Measurements from ENCODE around the gene GCN1.

The GCN1 gene

GRCh38 chr12:120175537-120175936 is 19.0 kb downstream of the GCN1 start:
- DNase-seq (ENCODE audit: low spot score) = no peak

- DNase-seq (ENCODE audit: low spot score) = no peak
Observed at GRCh38 chr12:120175062-120175461, 19.5 kb downstream of the GCN1 start.

- DNase-seq (ENCODE audit: low spot score) = no peak
Observed at GRCh38 chr12:120172053-120172452, 22.5 kb downstream of the GCN1 start.

DNA sequence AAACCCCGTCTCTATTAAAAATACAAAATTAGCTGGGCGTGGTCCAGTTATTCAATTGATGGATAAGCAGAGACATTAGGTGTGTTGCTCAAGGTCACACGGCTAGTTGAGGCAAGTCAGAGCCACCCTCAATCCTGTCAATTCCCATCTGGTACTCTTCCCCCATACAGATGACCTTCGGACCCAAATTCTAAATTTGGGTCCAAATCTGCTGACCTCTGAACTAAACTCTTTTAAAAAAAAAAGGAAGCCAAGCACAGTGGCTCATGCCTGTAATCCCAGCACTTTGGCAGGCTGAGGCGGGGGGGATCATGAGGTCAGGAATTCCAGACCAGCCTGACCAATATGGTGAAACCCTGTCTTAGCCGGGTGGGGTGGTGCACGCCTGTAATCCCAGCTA is 23.9 kb downstream of the GCN1 start:
- no peak for DNase-seq (ENCODE audit: low spot score)

DNA sequence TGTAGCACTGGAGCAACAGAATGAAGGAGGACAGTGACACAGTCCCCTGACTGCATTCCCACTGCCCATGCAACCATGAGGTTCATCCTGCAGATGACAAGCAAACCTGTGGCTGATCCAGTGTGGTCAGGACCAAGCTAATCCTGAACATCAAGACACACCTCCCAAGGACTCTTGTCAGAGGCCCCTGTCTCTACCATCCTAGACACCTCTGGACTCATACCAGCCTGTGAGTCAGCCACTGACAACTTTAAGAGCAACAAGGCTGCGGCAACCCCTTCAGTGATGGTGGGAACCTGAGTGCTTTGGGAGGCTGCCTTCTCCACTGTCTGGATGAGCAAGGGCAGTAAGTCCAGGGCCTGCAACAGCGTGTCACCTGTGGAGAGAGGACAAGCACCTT is 24.6 kb downstream of the GCN1 start:
- DNase-seq (ENCODE audit: low spot score) = no peak

- no peak for DNase-seq (ENCODE audit: low spot score)
Observed at GRCh38 chr12:120168337-120168736, 26.2 kb downstream of the GCN1 start.

GRCh38 chr12:120167529-120168095 is 26.9 kb downstream of the GCN1 start:
- no peak for DNase-seq (ENCODE audit: low spot score)

DNA sequence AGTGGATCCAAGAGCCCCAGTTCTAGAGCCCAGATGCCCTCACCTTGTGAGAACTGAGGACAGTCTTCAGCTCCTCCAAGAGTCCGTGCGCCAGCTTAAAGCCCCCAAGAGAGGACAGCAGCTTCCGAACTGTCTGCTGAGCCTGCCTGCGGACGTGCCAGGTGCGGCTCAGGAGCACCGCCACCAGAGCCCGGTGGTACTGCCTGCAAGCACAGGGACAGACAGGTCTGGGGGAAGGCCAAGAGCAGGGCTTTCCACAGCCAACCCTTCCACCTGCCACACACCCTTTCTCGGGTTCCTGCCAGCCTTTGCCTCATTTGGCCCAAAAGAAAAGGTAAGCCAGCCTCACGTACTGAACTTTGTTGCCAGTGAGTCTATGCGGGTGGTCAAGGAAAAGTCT is 30.2 kb downstream of the GCN1 start:
- DNase-seq (ENCODE audit: low spot score) = no peak

- DNase-seq (ENCODE audit: low spot score) = no peak
Observed at GRCh38 chr12:120162763-120163162, 31.8 kb downstream of the GCN1 start.

- no peak for DNase-seq (ENCODE audit: low spot score)
Observed at GRCh38 chr12:120161852-120162251, 32.7 kb downstream of the GCN1 start.

- DNase-seq (ENCODE audit: low spot score) = no peak
Observed at GRCh38 chr12:120159509-120160237, 34.8 kb downstream of the GCN1 start.

- DNase-seq (ENCODE audit: low spot score) = no peak
Observed at GRCh38 chr12:120158351-120158750, 36.2 kb downstream of the GCN1 start.

DNA sequence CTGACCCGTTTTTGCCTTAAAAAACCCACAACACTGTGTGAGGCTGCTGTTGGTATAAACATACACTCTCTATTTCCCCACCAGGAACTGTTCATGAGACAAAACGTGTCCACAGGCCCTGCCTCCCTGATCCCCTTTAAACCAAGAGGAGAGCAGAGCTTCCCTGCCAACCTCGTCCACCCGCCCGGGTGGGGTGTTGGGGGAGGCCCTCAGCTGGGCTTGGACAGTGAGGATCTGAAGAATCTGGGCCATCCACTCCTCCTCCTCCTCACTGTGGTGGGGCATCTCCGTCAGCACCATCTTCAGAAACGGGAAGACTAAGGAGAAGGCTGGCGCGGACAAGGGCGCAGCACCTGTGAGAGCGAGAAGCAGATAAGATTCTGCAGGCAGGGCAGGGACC is 36.8 kb downstream of the GCN1 start:
- no peak for DNase-seq (ENCODE audit: low spot score)

DNA sequence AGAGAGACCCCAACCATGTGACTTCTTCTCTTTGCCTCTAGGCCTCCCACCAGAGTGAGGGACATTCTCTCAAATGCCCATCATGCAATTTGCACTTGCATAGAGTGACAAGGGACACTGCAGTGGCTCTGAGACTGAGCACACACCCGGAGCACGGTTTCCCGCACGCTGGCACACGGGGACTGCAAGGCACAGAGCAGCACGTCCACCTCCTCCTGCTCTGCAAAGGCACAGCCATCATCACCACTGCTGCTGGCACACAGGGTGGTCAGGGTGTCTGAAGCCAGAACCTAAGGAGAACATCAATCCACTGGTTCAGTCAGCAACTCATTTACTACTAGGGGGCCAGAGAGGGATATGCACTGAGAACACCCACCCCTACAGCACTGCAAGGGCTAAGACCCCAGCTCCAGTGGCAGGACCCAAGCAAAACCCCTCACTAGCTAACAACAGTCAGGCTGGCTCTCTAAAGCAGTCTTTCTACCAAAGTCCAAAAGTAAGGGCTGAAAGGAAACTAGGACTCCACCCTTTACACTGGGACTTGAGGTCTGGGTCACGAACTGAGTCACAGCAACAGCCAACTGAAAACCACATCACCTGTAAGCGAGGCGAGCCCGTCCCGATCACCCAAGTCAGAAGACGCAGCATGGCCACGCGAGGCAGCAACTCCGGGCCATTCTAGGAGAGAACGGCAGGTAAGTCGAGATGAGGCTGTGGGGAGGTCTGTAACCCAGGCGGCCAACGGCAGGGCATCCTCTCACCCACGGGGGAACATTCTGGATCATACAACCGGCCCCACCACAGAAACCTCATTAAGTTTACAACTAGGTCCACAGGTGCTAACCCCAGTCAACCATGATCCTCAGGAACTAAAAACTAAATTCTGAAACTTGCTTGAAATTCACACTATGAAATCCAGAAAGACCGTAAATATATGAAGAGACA is 37.9 kb downstream of the GCN1 start:
- no peak for DNase-seq (ENCODE audit: low spot score)

DNA sequence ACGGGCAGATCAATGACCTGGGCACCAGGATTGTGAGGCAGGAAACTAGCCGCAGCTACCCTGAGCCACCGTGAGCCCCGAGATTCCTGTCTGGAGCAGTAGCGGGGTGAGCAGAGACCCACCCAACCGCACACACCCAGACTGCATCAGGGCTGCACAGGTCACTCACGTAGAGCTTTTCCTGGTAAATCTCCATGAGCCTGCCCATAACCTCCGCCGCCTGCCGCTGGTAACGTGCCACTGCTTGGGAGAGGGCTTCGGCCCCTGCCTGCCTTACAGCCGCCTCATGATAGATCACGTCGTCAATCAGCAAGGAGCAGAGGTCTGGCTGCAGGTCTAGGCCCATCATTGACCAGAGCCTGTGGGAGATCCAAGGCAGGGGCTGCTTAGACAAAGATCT is 39.4 kb downstream of the GCN1 start:
- no peak for DNase-seq (ENCODE audit: low spot score)

- DNase-seq (ENCODE audit: low spot score) = no peak
Observed at GRCh38 chr12:120150919-120151525, 43.5 kb downstream of the GCN1 start.

GRCh38 chr12:120148011-120148410 is 46.5 kb downstream of the GCN1 start:
- DNase-seq (ENCODE audit: low spot score) = no peak

- DNase-seq (ENCODE audit: low spot score) = no peak
Observed at GRCh38 chr12:120145164-120145563, 49.4 kb downstream of the GCN1 start.

GRCh38 chr12:120144215-120144614 is 50.3 kb downstream of the GCN1 start:
- DNase-seq (ENCODE audit: low spot score) = no peak

GRCh38 chr12:120142231-120142877 is 52.2 kb downstream of the GCN1 start:
- no peak for DNase-seq (ENCODE audit: low spot score)

- no peak for DNase-seq (ENCODE audit: low spot score)
Observed at GRCh38 chr12:120141336-120141735, 53.2 kb downstream of the GCN1 start.

DNA sequence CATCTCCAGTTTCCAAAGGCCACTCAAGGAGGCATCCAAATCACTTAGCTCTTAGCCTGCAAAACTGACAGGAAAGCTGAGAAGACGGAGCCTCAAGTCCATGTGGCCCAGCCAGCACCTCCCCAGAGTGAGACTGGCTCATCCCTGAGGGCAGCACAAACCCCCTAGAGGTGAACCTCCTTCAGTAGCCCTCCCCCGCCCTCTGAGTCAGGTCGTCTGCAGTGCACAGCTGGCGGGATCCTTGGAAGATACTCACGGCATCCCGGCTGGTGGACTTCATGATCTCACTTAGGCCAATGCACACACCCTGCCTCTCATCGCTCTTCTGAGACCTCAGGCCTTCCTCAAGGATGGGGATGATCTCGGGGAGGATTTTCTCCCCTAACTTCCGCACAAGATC is 53.9 kb downstream of the GCN1 start:
- no peak for DNase-seq (ENCODE audit: low spot score)
